Esophagus (tissue), 2 donors: ENCODE measurements around the gene SRRM1. TPM values are rescaled to one million over a fixed set of nuclear protein-coding genes. Genes with fewer than 3 reads are reported as not detected.

Experiments used
- H3K27ac ChIP-seq, 2 donors: one replicate each; pipeline ENCODE4 v1.5.1; 2013; ENCODE audit warnings: low read depth in 2 of 2, mild to moderate bottlenecking in 2 of 2, inconsistent platforms in 1 of 2, low read length in 1 of 2, moderate library complexity in 1 of 2
- H3K27me3 ChIP-seq, 2 donors: one replicate each; pipeline ENCODE4 v1.6.1; 2013; ENCODE audit warnings: low read length in 2 of 2, control low read depth in 1 of 2, mild to moderate bottlenecking in 1 of 2; ENCODE audit not compliant: insufficient read depth in 2 of 2, control insufficient read depth in 1 of 2
- H3K36me3 ChIP-seq, 2 donors: one replicate each; pipeline ENCODE4 v1.6.1; 2013; ENCODE audit warnings: low read length in 1 of 2; ENCODE audit not compliant: control insufficient read depth in 2 of 2, insufficient read depth in 2 of 2
- H3K4me1 ChIP-seq, 2 donors: one replicate each; pipeline ENCODE4 v1.6.1; 2013; ENCODE audit warnings: low read length in 1 of 2; ENCODE audit not compliant: control insufficient read depth in 2 of 2, insufficient read depth in 2 of 2
- H3K4me3 ChIP-seq, 2 donors: one replicate each; pipeline ENCODE4 v1.5.1; 2013; ENCODE audit warnings: low read length in 2 of 2, mild to moderate bottlenecking in 2 of 2, low read depth in 1 of 2, moderate library complexity in 1 of 2
- H3K9me3 ChIP-seq, 2 donors: one replicate each; pipeline ENCODE4 v1.6.1; 2013; ENCODE audit warnings: mild to moderate bottlenecking in 2 of 2, low read depth in 1 of 2, low read length in 1 of 2, moderate library complexity in 1 of 2; ENCODE audit not compliant: control insufficient read depth in 2 of 2, insufficient read depth in 1 of 2
- WGBS, 2 donors: extraction: QIAGEN DNeasy Blood & Tissue Kit; methylation state at CpG; one replicate each; pipeline ENCODE4 v1.1.7; 2013; 5-methylcytosine and 5-hydroxymethylcytosine counted together
- polyA plus RNA-seq, 2 donors: library from polyadenylated mRNA; stranded (reverse); fragments of 200-250 nt; gene quantifications; one replicate each; pipeline ENCODE4 v1.2.3, GENCODE V29; 2013
- donor health status: healthy with polysubstance abuse.
- donor health status: Bipolar disorder and iron deficiency.

The SRRM1 gene
- polyA plus RNA-seq, 2 donors = 28.8 to 37.6 TPM

- Histone ChIP-seq H3K27ac (no peak overlapping the region), H3K36me3 (no peaks in the 10 kb centered on the region), H3K9me3 (no peaks in the 10 kb centered on the region), H3K4me1 (no peaks in the 10 kb centered on the region), H3K27me3 (no peaks in the 10 kb centered on the region), H3K4me3 (no peak overlapping the region)
- 26 to 27% methylated on average over 6 of the region's 6 CpGs for WGBS, 2 donors
Observed at GRCh38 chr1:24683713-24684162, 40.6 kb downstream of the SRRM1 start.

DNA sequence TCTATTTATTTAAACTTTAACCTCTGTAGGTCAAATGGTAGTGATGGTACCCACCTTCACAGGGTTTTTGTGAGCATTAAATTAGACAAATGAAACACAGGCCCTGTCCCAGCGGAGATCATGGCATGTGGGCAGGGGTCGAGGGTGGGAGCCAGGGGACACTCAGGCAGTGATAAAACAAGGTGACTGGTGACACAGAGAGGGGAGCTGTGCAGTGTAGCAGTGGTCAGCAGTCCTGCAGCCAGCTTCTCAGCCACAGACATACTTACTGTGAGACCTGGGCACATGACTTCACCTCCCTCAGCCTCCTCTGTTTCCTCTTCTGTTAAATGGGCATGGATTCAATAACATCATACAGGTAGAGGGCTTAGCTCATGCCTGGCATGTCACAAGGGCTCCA is 44.9 kb downstream of the SRRM1 start:
- Histone ChIP-seq H3K27ac (no peak overlapping the region), H3K36me3 (no peaks in the 10 kb centered on the region), H3K4me3 (no peak overlapping the region), H3K9me3 (no peaks in the 10 kb centered on the region), H3K4me1 (no peaks in the 10 kb centered on the region), H3K27me3 (no peaks in the 10 kb centered on the region)
- WGBS, 2 donors = 80 to 85% methylated on average over 2 of the region's 2 CpGs

GRCh38 chr1:24688621-24689195 is 45.6 kb downstream of the SRRM1 start:
- Histone ChIP-seq H3K9me3 (no peaks in the 10 kb centered on the region), H3K36me3 (no peaks in the 10 kb centered on the region), H3K4me1 (no peaks in the 10 kb centered on the region), H3K27ac (no peak overlapping the region), H3K4me3 (no peak overlapping the region), H3K27me3 (no peaks in the 10 kb centered on the region)
- 42 to 45% methylated on average over 13 of the region's 13 CpGs for WGBS, 2 donors

- Histone ChIP-seq H3K27ac (no peak overlapping the region), H3K36me3 (no peaks in the 10 kb centered on the region), H3K9me3 (no peaks in the 10 kb centered on the region), H3K4me3 (no peak overlapping the region), H3K4me1 (no peaks in the 10 kb centered on the region), H3K27me3 (no peaks in the 10 kb centered on the region)
- 51 to 69% methylated on average over 2 of the region's 2 CpGs for WGBS, 2 donors
Observed at GRCh38 chr1:24691051-24691450, 47.9 kb downstream of the SRRM1 start.

DNA sequence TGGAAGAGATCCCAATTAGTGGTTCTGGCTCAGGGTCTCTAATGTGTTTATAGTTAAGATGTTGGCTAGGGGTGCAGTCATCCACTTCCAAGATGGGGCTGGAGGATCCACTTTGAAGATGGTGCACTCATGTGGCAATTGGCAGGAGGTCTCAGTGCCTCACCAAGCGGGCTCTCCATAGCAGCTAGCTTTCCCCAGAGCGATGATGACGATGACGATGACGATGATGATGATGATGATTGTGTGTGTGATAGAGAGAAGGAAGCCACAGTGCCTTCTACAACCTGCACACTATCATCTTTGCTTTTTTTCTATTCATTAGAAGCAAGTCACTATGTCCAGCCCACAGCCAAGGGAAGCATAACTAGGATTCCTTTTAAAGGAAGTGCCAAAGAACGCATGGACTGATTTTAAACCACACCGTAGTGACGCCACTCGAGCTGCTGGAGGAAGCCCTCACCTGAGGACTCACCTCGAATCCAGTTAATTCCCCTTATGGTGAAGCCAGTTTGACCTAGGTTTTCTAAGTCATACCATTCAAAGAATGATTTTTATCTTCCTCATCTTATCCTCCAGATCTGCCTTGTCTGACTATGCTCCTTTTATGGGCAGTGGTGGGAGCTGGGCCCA is 49.4 kb downstream of the SRRM1 start:
- Histone ChIP-seq H3K27ac (no peak overlapping the region), H3K4me1 (no peaks in the 10 kb centered on the region), H3K27me3 (no peaks in the 10 kb centered on the region), H3K36me3 (no peaks in the 10 kb centered on the region), H3K4me3 (no peak overlapping the region), H3K9me3 (no peaks in the 10 kb centered on the region)
- 84 to 89% methylated on average over 10 of the region's 10 CpGs for WGBS, 2 donors

- WGBS, 2 donors = 60 to 62% methylated on average over 5 of the region's 5 CpGs
- Histone ChIP-seq H3K9me3 (no peaks in the 10 kb centered on the region), H3K27me3 (no peaks in the 10 kb centered on the region), H3K36me3 (no peaks in the 10 kb centered on the region), H3K4me3 (no peak overlapping the region), H3K4me1 (no peaks in the 10 kb centered on the region), H3K27ac (no peak overlapping the region)
Observed at GRCh38 chr1:24693827-24694379, 50.8 kb downstream of the SRRM1 start.

GRCh38 chr1:24694380-24694843 is 51.3 kb downstream of the SRRM1 start:
- Histone ChIP-seq H3K27me3 (no peaks in the 10 kb centered on the region), H3K36me3 (no peaks in the 10 kb centered on the region), H3K27ac (no peak overlapping the region), H3K4me3 (no peak overlapping the region), H3K4me1 (no peaks in the 10 kb centered on the region), H3K9me3 (no peaks in the 10 kb centered on the region)
- WGBS, 2 donors = 40 to 45% methylated on average over 6 of the region's 6 CpGs

DNA sequence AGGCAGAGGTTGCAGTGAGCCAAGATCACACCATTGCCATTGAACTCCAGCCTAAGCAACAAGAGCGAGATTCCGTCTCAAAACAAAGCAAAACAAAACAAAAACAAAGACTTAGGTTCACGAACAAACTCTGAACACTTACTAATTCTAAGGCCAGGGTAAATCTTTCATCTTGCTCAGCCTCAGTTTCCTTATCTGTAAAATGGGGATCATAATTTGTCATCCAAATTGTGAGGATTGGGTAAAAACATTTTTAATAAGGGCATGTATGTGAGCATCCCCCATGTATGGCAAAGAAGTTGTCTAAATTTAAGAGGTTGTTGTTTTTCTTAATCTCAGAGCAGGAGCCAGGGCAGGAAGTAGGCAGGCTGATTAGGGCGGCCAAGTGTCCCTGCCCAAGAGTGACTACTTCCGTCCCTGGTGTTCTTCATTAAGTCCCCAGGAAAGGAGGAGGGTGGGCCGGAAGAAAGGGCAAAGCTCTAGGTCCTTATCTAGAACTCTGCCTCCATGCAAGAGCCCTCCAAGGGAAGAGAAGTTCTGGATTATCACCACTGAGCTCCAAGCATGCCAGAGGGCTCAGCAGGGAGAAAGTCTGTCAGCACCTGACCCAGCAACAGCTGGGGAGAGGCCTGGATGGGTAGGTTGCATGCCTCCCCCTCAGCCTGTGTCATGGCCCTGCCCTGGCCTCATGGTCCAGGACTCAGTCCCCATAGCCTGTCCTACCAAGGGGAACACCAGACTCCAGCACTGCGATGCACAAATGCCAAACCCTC is 52.3 kb downstream of the SRRM1 start:
- Histone ChIP-seq H3K4me3 (no peak overlapping the region), H3K4me1 (no peaks in the 10 kb centered on the region), H3K9me3 (no peaks in the 10 kb centered on the region), H3K27ac (no peak overlapping the region), H3K27me3 (no peaks in the 10 kb centered on the region), H3K36me3 (no peaks in the 10 kb centered on the region)
- WGBS, 2 donors = 77 to 80% methylated on average over 7 of the region's 7 CpGs

DNA sequence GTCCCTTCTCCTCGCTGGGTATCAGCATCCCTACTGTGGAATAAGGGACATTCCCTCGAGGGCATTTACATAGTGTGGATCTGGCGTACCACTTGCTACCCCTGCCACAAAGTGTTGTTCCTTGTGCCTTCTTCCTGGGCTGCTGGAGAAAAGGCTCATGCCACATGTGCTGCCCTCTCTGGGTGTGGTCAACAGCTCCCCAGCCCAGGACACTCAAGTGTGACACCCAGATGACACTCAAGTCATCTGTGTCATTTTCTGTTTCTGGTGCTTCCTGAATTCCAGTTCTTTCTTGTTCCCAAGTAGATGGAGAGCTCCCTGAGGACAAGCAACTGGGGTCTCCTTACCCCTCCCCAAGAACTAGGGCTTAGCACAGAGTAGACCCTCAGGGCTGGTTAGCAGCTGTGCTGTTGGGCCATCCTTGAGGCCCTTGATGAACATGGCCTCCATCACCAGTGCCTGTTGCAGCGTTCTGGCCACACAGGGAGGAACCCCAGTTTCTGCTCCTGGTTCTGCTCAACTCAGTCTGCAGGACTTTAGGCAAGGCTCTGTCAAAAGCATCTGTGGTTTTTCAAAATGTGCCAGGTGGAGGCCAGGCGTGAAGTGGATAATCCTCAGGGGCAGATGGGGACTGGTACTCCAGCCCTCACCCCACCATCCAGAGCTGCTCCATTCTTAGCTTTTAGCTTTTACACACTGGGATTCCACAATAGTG is 53.1 kb downstream of the SRRM1 start:
- H3K27me3 ChIP-seq = no peaks in the 10 kb centered on the region
- H3K4me1 ChIP-seq = no peaks in the 10 kb centered on the region
- H3K9me3 ChIP-seq = no peaks in the 10 kb centered on the region
- 88 to 90% methylated on average over 5 of the region's 5 CpGs for WGBS, 2 donors
- H3K27ac ChIP-seq = no peak overlapping the region
- no peak overlapping the region for H3K4me3 ChIP-seq
- H3K36me3 ChIP-seq = no peaks in the 10 kb centered on the region
